Ureter (tissue), 1 donor: ENCODE data around the gene DNAJC2. TPM values are rescaled to one million over a fixed set of nuclear protein-coding genes. Genes with fewer than 3 reads are reported as not detected.
"Not testable (repeated sequence)": the region's sequence is repeated elsewhere in the genome, so short reads cannot be mapped to it uniquely, and the experiment has no call there.

Source experiments
- DNase-seq: peaks from one replicate; pipeline ENCODE4 v3.0.0-alpha.2; 2020; ENCODE audit warnings: low spot score
- total RNA-seq: library from RNA; stranded (reverse); gene quantifications from one replicate; pipeline ENCODE4 v1.2.4, GENCODE V29; 2023
- donor health status: DM: yes; HTN: yes; CAD: no.

Gene DNAJC2
- total RNA-seq, 1 donor from 2014 or later = 27.3 TPM

DNA sequence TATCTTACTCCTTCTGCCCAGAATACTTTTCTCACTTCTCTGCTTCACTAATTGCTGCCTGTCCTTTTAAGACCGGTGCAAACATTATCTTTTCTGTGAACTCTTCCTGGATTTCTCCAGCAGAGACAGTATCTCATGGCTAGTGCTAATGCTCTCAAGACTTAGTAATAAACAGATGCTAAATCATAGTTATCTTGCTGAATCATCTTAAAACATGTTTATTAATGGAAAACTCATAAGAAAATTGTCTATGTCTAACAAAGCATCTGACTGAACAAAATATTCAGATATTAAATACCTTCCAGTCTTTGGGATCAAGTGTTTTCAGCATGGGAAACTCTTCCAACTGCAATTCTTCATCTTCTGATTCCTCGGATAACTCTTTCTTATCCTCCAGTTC lies 3.1 kb downstream of the DNAJC2 start:
- DNase-seq = no peak

DNA sequence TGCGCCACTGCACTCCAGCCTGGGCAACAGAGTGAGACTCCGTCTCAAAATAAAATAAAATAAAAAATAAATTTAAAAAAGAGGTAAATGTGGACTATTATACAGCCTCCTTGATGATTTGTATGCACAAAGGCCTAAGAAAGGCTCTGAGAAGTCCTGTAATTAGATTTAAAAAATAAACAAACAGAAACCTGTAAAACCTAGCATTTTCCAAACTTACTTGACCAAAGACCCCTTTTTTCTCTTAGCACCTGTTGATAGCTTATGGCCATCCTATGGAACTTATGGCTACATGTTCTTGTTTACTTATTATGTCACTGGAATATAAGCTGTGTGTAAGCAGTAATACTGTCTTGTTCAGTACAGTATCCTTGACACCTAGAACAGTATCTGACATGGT lies 5.7 kb downstream of the DNAJC2 start:
- DNase-seq = no peak

DNA sequence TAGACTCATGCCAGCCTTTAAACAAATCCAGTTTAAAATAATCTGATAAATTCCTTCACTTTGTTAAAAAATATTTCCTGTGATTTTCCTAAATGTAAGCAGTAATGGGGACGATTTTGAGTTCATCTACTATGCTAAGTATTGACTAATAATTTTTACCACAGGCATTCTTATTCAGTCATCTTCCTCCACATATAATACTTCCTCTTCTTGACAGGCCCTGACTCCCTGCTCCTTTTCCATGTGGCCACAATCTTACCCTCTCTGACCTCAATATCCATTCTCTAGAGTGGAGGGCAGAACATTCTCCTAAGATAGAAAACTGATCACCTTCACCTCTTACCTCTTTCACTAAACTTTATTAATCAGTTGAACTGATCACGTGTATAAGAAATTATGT lies 7.8 kb downstream of the DNAJC2 start:
- no peak for DNase-seq

DNA sequence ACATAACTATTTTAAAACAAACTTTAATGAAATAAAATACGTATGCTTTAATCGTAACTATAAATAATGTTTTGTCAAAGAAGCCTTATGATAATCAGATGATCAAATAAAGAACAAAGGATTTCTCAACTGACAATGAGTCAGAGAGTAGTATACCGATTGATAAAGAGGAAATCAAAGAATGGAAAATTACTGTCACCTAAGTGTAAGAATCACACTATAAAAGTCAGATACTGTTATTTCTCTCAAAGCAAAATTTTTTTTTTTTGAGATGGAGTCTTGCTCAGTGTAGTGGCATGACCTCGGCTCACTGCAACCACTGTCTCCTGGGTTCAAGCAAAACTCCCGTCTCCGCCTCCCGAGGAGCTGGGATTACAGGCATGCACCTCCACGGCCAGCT lies 18.8 kb downstream of the DNAJC2 start:
- no peak for DNase-seq

DNA sequence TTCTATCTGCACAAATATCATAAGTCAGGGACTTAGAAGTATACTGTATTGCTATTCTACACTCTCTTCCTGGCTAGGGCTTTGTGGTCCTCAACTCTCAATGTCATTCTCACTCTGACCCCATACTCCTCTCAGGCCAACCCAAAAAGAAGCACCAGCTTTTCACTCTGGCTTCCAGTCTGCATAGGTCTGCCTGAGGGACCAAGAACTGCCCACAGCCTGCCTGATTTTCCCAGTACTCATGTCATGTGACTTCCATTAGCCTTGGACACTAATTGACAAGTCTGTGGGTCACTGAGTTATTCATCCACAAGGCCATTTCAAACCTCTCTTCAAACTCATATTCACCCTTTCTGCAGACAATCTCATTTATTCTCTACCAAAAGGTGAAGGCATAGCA lies 27.6 kb downstream of the DNAJC2 start:
- no peak for DNase-seq

DNA sequence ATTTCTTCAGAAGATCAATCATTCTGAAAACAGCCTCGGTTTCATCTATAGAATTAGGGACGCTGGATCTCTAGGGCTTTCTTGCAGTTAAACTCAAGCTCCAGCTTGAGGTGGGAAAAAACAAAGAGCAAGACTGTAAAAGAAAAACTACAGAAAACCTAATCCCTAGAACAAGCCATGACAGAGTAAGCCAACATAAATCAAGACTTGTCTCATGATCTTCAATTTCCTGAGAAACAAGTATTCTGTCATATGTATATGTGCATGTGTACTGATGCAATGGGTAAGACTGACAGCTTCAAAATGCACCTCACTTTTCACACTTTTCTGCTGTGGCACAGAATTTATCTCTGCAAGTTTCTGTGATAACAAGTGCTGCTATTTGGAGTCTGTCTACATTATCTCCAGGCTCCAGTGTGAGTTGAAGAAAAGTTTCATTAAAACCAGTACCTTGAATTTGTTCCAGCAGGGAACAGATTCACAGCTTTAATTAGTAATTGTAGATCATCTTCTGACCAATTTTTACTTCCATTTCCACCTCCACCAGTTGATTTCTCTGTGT lies 28.1 kb downstream of the DNAJC2 start:
- no peak for DNase-seq

DNA sequence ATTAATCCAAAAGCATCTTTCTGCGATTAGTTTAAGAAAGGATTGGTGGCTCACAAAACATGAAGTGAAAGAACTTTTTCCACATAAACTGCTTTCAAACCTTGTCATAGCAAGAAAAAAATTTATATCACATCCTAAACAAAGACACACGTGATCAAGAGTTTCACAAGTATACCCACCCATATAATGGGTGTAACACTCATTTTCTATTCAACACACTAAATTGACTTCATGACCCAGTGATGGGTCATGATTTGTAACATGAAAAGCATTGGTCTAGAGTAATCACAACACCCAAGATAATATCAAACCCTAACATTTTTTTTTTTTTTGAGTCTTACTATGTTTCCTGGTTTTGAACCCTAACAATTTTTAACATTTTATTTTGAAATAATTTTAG lies 29.7 kb downstream of the DNAJC2 start:
- DNase-seq = no peak

DNA sequence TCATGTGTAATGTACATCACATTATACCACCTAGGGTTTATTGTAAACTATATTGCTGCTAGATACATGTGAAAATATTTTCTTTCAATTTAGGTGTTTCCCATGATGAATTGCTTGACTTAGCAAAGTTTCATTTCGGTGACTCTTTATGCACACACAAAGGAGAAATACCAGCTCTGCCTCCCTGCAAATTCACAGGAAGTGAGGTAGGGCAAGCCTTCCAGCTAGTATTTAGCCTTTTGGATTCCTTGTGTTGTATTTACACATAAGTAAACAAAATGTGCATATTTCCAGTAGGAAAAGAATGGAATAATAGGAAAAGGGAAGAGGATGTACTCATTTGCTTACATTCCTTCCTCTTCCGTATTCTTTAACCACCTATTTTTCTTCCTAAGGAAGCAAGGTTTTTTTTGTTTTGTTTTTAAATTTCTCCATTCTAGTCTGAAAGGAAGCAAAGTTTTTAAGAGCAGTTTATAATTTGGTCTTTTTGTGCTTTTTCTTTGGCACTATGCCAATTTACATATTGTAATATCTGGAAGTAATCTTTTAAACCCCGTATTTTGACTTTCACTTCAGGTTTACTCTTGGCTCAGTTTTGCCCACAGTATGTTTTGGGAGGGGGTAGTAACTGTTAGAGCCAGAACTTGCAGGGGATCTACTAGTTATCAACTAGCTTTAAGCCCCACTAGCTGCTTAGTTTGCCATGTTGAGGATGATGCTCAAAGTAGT lies 36.9 kb downstream of the DNAJC2 start:
- no peak for DNase-seq

DNA sequence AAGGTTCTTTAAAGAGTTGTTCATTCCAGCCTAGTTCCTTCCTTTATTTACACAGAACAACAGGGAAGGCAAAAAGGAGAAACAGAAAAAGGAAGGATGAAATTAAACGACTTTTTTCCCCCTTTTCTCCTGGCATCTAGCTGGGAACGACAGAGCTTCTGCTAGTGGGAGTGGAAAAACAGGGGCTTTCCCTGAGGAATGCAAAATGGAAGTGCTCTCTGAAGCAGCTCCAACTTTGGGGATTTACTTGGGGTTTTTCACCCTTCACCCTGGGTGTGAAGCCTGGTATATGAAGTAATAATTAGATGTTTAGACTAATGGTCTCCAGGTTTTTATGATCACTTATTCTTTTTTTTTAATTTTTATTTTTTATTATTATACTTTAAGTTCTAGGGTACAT lies 43.1 kb downstream of the DNAJC2 start:
- DNase-seq = no peak

DNA sequence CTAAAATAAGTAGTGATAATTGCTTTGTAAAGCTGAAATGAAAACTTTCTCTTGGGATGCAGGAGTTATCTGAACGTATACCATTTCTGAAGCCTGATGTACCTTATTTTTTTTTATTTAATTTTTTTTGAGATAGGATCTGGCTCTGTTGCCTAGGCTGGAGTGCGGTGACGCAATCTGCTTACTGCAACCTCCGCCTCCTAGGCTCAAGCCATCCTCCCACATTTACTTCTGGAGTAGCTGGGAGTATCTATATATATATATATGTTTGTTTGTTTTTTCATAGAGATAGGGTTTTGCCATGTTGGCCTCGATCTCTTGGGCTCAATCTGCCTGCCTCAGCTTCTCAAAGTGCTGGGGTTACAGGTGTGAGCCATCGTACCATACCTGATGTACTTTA lies 44.9 kb downstream of the DNAJC2 start:
- DNase-seq = no peak

DNA sequence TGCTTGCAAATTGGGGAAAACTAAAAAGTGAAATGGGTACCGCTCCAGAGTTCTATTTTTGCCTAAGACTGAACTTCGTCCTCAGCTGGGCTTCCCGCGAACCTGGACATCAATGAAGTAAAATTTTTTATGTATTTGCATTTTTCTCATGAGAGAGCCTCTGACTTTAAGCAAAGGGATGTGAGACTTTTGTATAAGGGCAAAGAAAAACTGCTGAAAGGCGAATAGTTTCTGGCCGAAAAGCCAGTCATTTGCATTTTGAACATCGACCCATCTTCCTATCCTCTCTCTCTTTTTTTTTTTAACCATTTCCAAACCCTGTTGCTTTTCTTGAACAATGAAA lies 46.8 kb downstream of the DNAJC2 start:
- no peak for DNase-seq

DNA sequence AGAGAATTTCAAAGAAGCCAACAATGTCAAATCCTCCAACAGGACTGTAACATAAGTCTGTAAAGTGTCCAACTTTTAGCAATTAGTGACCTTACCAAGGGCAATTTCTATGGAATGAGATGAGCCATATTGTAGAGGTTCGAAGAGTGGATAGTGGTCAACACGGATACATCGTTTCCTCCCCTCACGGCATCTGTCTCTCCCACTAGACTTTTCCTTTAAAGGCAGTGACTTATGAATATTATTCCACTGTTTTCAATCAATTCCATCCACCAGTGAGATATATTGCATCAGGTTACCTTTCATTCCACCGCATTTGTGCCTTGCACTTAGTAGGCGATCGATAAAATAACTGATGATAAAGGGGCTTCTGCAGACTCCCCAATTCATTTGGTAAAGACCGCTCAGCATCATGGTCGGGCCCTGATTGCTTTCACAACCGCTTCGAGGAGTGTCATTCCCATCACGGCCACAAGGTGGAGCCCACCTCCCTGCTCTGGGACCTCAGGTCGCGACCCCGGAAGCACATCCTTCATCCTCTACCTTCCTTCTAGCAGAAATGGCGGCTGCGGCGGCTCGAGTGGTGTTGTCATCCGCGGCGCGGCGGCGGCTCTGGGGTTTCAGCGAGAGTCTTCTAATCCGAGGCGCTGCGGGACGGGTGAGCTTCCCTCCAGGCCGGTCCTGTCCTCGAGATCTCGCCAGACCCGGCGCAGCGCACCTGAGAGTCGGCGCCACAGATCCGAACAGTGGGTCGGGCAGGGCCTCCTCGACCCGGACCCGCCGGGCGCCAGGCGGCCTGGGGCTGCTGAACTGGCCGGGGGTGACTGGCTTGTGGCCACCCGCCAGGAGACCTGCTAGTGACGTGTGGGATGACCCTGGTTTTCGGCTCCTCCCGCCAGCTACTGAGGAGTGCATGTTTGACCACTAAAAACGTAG lies 47.4 kb downstream of the DNAJC2 start, which contains the start of gene PMPCB:
PMPCB (plus strand) TSS at position 535 of the 936 bp plus-strand sequence; CDS start at position 560, 25 bp downstream.
- peak; percentile 96 for DNase-seq

DNA sequence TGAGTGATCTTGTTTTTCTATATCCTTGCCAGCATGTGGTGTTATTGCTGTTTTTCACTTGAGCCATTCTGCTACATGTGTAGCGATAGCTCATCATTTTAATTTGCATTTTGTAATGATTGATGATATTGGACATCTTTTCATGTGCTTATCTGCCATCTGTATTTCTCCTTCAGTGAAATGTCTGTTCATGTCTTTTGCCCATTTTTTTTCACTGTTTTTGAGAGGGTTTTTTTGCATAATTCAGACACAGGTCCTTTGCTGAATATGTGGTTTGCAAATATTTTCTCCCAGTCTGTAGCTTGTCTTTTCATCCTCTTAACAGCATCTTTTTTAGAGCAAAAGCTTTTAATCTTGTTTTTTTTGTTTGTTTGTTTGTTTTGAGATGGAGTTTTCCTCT lies 51.0 kb downstream of the DNAJC2 start:
- no peak for DNase-seq

DNA sequence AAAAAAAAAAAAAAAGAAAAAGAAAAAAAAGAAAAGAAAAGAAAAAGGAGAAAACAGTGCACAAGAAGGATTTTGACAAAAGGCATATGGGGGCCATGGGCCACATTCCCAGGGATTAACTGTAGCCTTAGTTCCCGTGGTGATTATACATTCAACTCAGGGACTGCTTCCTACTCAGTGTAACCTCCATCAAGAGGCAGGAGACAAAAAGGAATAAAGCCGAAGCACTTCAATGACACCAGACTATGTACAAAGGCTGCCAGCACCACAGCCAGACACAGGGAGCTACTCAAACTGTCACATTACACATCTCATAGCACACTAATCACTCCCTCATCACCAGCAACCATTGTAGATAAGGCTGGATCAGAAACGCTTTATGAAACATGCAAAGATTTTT lies 52.4 kb downstream of the DNAJC2 start:
- no peak for DNase-seq

DNA sequence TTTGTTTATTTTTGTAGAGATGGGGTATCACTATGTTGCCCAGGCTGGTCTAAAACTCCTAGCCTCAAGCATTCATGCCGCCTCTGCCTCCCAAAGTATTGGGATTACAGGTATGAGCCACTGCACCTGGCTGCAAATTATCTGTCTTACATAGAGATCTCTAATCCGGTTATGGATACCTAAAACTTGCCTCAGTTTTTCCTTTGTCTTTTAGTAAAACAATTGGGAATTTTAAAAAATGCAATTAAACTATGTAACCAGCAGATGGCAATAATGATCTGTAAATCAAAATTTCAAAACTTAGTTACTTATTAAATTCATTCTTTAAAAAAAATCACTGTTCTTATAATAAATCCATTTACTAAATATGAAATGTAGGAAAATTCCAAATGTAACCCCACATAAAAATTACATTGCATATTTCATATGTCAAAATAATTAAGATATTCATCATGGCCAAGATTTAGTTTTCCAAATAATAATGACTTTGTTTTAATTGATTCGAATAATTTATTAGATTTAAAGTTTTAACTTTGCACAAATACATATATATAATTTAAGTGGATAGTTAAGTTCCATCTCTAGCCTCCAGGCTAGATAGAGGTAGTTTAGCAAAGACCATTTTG lies 61.7 kb downstream of the DNAJC2 start:
- not testable (repeated sequence) for DNase-seq

DNA sequence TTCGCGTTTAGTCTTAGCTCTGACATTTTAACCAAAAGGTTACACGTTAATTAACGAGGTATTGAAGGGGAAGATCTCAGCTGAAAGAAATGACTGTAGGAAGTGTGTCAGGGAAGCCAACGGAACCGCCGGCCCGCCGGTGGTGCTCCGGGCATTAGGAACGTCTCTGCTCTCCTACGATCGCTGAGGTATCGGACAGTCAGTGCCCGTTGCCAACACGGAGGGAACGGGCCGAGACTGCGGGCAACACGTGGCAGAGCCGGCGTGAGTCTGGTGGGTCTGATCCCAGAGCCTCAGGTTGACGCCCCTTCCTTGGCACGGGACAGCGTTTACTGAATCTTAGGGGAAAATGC lies 63.8 kb downstream of the DNAJC2 start:
- DNase-seq = not testable (repeated sequence)

DNA sequence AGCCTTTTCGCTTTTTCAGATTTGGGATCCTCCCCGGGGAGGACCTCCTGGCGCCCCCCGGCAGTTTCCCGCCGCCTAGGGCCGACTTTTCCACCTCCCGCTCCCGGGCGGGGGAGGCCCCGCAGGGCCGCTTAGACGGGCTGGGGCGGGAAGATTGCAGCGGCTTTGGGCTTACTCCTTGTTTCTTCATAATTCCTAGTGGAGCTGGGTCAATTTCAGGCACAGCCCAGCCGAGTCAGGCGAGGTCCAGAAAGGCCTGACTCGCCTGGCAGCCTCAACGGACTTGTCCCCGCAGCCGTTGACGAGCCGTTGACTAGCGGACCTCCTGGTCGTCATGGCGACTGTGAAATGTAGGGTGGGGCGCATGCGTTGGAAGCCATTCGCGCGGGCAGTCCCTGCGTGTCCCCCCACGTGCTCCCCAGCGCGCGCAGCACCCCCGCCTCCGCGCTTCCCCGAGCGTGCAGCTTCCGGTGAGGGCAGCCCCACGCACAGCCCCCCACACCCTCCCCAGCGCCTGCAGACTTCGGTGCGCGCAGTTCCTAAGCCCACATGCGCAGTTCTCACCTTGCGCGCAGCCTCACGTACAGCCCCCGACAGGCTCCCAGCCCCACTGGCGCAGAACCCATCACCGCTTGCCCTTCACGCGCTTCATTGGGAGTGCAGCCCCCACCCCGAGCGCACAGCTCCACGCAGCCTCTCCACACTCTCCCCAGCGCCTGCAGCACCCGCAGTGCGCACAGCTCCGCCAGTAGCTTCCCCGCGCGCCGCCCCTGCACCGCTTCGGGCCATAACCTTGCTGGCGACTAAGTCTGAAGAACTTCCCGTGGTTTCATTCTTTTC lies 64.4 kb downstream of the DNAJC2 start:
- peak; percentile 74 for DNase-seq

DNA sequence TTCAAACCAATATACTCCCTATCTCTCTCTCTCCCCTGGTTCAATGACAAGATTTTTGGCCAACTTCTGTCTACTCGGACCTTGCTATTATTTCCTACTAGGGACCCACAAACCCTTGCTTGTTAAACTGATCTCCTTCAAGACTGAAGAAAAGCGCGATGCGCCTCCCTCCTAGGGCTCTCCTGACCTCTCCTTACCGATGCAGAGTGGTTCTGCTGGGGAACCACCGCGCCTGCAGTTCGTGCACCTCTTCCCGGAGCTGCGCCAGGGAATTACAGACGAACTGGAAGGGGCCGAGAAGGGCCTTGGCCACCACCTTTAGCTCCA lies 65.0 kb downstream of the DNAJC2 start:
- not testable (repeated sequence) for DNase-seq

DNA sequence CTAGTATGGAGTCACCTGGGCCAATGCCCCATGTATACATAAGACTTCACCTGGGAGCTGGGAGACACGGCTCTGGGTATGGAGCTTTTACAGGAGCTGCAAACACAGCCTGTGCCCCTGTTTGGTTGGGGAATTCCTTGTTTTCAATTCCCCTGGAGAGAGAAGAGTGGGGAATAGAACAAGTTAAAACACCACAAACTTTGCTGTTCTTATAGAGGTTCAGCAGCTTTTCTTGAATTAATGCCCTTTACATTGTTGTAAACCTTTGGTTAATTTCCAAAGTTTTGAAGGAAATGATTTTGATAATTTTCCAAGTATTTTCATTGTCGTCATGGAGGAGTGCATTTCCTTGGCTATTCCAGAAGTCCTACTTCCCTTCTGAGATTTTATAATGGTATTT lies 66.4 kb downstream of the DNAJC2 start:
- DNase-seq = not testable (repeated sequence)

DNA sequence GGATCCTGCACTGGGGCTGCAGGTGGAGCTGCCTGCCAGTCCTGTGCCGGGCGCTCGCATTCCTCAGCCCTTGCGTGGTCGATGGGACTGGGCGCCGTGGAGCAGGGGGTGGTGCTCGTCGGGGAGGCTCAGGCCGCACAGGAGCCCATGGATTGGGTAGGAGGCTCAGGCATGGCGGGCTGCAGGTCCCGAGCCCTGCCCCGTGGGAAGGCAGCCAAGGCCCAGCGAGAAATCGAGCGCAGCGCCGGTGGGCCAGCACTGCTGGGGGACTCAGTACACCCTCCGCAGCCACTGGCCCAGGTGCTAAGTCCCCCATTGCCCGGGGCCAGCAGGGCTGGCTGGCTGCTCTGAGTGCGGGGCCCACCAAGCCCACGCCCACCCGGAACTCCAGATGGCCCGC lies 69.7 kb downstream of the DNAJC2 start:
- not testable (repeated sequence) for DNase-seq

DNA sequence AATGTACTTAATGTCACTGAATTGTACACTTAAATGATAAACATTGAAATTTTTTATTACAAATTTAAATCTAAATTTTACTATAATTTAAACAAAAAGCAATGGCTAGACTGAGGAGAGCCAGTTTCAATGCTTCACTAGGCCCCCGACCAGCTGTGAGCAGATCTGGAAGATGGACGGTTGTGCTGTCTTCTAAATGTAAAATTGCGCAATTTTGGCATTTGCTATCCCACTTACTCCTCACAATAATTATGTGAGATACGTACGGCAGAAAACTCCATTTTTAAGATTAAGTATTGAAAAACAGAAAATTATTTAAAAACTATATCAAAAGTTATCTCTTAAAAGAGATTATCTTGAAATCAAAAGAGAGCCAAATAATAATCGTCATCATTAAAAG lies 71.2 kb downstream of the DNAJC2 start:
- not testable (repeated sequence) for DNase-seq

DNA sequence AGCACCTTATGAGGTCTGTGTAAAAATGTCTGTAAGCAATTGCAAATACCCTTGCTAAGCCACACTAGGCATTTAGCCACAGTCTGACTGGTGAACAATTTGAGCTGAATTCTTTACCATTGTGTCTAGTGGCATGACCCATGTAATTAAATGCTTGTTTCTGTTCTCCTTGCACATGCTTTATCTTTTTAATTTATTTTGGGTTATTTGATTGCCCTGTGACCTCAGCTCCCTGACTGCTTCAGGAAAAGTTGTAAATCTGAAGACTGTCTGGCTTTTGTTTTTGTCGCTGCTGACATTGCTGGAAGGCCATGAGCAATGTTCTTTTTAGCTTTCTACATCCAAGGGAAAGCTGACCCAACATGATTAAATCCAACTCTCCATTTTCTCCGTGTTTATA lies 78.3 kb downstream of the DNAJC2 start:
- not testable (repeated sequence) for DNase-seq
